Measurements from ENCODE around the gene ECM2. TPM values are rescaled to one million over a fixed set of nuclear protein-coding genes. Genes with fewer than 3 reads are reported as not detected.

The ECM2 gene
- polyA plus RNA-seq, 3 donors from 2014 or later = 0.16 TPM; not detected in 2

DNA sequence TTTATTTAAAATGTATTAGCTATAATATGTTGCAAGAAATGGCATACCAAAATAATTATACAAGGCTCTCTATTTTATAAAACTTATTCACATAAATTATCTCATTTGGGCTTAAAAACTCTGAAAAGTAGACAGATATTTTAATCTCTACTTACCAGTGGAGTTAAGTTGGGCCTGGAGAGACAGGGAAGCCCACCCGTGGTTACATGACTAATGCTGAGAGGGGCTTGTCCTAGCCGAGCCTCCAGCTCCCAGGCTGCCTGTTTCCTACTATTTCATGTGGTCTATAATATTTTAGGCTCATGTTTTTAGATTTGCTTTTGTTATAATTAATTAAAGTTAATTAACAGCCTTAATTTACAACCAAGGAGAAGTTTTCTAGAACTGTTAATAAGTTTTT is 32.6 kb downstream of the ECM2 start:
- Mint-ChIP-seq H3K4me1 (no peaks in the 10 kb centered on the region), H3K4me3 (no peak overlapping the region), H3K36me3 (peaks cover 0 to 3% (median 0%) of the 10 kb centered on the region in 3 donors), H3K27ac (no peak overlapping the region), H3K27me3 (ENCODE audit: low read depth in 3 of 3) (no peaks in the 10 kb centered on the region), H3K9me3 (no peaks in the 10 kb centered on the region)
- DNase-seq = no peak

DNA sequence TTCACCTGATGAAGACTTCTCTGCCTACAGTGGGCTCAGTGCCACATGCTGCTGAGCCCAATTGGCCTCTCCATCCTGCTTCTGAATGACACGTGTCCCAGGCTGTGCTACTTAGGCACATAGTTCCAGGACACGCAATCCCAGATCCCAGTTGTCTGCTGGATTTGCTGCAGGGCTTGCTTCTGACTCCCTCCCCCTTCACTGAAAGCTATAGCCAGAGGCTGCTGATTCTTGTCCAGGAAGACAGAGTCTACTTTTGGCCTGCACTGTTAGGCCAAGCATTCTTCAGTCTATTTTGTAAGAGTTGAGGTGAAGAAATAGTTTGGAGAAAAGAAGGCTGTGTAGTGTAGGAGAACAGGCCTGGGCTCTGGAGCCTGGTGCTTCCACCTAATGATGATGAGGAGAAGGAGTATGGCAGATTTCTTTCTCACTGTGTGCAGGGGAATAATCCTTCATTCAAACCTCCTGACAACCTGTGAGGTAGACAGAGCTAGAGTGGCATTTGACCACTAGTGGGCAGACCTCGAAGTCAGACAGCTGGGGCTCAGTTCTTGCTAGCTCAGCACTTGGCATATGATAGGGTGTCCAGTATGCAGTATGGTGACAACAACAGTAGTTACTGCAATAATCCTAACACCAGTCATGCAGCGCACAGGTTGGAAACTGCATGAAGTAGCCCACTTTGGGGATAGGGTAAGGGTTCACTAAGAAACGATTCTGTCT is 34.0 kb downstream of the ECM2 start:
- Mint-ChIP-seq H3K36me3 (peaks cover 0 to 4% (median 3%) of the 10 kb centered on the region in 3 donors), H3K4me1 (no peaks in the 10 kb centered on the region), H3K9me3 (no peaks in the 10 kb centered on the region), H3K4me3 (no peak overlapping the region), H3K27ac (no peak overlapping the region), H3K27me3 (ENCODE audit: low read depth in 3 of 3) (no peaks in the 10 kb centered on the region)
- no peak for DNase-seq

DNA sequence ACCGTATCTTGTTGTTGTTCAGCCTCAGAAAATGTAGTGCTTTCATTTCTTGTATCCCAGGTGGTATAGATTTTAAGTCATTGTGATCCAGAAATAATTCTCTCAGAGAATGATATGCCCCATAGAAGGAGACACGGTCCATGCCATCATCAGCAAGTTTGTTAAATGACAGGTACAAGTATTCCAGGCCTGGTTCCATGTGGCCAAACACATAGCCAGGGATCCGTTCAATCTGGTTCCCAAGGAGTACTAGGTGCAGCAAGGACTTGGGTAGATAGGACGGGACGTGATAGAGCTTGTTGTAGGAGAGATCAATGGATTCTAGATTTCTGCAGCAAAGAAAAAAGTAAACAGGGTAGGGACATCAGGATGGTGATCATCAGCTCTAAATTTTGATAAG is 35.1 kb downstream of the ECM2 start:
- Mint-ChIP-seq H3K27ac (no peak overlapping the region), H3K4me1 (no peaks in the 10 kb centered on the region), H3K27me3 (ENCODE audit: low read depth in 3 of 3) (no peaks in the 10 kb centered on the region), H3K36me3 (peaks cover 0 to 4% (median 0%) of the 10 kb centered on the region in 3 donors), H3K4me3 (no peak overlapping the region), H3K9me3 (no peaks in the 10 kb centered on the region)
- DNase-seq = no peak

DNA sequence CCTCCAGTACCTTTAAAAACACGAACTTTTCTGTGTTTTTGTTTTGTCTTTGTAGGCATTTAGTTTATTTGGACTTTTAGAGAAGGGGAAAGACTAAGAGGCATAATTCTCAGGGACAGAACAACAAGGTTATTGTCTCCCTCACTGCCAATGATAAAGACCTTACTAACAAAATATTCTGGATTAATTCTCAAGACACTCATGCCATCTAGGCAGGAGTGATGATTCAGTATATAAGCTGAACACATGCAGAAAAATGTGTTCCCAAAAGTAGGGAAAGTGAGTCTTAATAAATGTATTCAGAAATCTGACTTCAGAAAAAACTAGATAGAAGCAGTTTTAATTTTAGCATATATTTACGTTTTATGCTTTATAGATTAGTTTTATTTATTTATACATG is 36.1 kb downstream of the ECM2 start:
- DNase-seq = no peak
- Mint-ChIP-seq H3K36me3 (peaks cover 0 to 4% (median 0%) of the 10 kb centered on the region in 3 donors), H3K27me3 (ENCODE audit: low read depth in 3 of 3) (no peaks in the 10 kb centered on the region), H3K4me3 (no peak overlapping the region), H3K9me3 (no peaks in the 10 kb centered on the region), H3K27ac (no peak overlapping the region), H3K4me1 (no peaks in the 10 kb centered on the region)

DNA sequence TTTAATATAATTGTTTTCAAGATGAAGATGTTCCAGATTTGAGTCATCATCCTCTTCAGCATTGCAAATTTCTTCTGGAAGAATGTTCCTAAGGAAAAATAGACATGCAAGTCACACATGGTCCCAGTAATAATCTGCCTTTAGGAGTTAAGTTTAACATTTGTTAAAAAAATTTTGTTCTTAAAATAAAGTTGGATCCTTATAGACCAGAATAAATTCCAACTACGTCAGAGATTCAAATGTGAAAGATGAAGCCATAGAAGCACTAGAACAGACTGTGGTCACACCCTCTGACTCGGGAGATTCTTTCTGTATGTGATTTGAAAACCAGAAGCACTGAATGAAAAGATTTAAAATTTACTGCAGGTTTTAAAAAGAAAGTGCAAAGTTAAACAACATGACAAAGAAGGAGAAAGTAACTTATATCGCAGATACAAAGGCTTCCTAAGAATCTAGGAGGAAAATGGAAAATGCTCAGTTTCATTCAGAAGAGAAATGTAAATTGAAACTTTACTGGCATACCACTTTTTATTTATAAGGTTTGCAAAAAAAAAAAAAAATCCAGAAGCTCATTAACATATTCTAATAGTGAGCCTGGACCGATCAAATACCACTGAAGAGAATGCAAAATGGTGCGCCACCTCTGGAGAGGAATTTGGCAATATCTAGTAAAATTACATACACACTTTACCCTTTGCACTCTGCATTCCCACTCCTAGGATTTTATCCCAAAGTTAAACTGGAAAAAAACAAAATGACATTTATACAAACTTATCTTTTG is 39.2 kb downstream of the ECM2 start:
- Mint-ChIP-seq H3K4me1 (no peaks in the 10 kb centered on the region), H3K36me3 (peaks cover 0 to 4% (median 0%) of the 10 kb centered on the region in 3 donors), H3K9me3 (no peaks in the 10 kb centered on the region), H3K27ac (no peak overlapping the region), H3K4me3 (no peak overlapping the region), H3K27me3 (ENCODE audit: low read depth in 3 of 3) (no peaks in the 10 kb centered on the region)
- no peak for DNase-seq

DNA sequence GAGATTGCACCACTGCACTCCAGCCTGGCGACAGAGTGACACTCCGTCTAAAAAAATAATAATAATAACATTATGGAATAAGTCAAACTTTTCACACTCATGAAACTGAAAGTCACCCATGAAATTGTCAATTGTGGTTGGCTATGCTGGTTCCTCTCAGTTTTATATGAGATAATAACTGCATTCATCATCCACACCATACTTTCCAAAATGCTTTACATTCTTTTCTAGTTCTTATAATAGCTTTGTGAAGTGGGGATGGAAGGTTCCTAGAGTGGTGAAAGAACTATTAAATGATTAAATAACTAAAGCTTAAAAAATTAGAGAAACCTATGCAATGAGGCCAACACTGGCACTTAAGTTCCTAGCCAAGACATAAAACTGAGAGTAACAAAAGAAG is 40.9 kb downstream of the ECM2 start:
- Mint-ChIP-seq H3K4me3 (no peak overlapping the region), H3K27ac (no peak overlapping the region), H3K27me3 (ENCODE audit: low read depth in 3 of 3) (no peaks in the 10 kb centered on the region), H3K9me3 (no peaks in the 10 kb centered on the region), H3K36me3 (peaks cover 0 to 4% (median 0%) of the 10 kb centered on the region in 3 donors), H3K4me1 (no peaks in the 10 kb centered on the region)
- DNase-seq = no peak

DNA sequence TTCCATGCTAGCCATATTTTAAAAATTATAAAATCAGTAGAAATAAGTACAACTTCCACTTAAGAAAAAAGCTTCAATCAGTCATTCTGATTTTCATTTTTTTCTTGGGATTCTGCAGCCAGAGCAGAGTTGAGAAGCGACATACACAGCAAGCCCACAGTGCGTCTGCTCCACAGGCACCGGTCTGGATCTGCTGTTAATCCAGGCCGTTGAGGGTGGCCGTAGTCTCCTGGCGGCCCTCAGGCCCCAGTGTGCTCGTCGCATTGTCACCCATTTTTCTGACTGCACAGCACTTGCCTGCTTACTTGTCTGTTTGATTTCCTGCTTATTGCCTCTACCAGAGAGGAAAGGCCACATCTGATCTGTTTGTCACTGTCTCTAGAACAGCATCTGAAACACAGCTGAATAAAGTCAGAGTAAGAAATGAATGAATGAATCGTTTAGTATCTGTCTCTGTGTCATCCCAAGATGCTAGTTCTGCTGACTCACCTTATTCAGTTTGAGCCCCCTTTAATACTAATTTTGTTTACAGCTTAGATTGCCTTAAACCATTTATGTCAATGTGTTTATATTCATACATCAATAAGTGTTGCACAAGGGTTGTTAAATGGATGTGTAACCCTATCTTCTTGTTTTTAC is 41.9 kb downstream of the ECM2 start:
- no peaks in the 10 kb centered on the region for H3K27me3 Mint-ChIP-seq (ENCODE audit: low read depth in 3 of 3)
- no peaks in the 10 kb centered on the region for H3K4me1 Mint-ChIP-seq
- peaks cover 0 to 4% (median 0%) of the 10 kb centered on the region in 3 donors for H3K36me3 Mint-ChIP-seq
- no peak overlapping the region for H3K4me3 Mint-ChIP-seq
- no peak overlapping the region for H3K27ac Mint-ChIP-seq
- H3K9me3 Mint-ChIP-seq = no peaks in the 10 kb centered on the region
- DNase-seq = no peak

DNA sequence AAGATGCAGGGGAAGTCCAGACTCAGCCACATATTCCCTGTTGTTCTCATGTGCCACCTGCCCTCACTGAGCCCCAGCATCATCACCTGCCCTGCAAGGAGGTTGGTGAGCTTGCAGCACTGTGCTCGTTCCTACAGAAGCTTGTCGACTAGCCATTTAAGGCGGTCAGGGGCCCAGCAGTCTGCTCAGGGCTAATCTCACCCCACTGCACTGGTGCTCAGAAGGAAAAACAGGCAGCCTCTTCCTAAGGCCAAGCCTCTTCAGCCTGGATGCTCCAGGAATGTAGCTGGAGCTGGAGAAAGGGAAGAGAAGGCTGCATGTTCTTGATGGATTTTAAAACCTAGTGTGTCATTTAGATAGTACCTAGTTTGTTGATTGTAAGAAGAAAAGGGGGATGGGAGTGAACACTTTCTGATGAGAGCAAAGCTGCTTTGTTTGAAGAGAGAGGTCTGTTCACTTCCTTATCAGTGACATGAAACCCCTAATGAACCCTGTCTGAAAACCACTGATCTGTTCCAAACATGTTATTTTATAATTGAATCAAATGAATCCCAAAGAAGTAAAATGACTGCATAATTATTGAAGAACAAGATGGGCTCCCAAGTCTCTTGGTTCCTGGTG is 42.9 kb downstream of the ECM2 start:
- Mint-ChIP-seq H3K9me3 (no peaks in the 10 kb centered on the region), H3K27ac (no peak overlapping the region), H3K4me3 (no peak overlapping the region), H3K27me3 (ENCODE audit: low read depth in 3 of 3) (no peaks in the 10 kb centered on the region), H3K4me1 (no peaks in the 10 kb centered on the region), H3K36me3 (peaks cover 0 to 2% (median 0%) of the 10 kb centered on the region in 3 donors)
- DNase-seq = no peak

DNA sequence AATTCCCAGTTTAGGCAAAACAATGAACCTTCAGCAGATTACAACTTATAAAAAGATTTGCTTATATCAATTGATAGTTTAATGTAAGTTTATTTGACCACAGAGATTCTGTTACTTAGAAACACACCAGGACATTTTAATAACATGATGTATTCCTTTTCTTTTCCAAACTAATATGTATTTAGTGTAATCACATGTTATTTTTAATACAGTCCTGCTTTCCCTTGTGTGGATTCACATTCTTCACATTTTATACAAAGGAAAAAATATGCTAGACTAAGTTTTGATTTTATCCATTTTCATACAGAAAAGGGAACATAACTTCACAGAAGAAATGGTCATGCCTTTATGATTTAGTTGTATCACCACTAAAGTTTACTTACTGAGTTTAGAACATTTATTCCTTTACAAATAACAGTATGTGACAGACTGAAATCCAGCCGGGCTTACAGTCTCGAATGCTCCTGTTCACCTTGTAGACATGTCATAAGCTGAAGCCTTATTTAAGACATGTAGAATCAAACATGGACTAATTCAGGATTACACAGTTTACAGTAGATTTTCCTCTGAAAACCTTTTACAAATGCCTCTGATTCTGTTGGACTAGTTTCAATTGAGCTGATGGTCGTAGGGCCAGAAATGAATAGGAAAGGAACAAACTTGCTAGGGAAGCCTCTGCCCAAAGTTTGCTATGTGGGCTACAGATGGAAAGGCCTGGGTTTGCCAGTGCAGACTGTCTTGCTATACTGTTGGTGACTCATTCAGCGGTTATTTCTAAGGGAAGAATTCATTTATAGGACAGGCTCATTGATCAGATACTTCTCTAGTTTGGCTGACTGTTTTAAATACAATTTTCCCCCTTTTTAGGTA is 46.9 kb downstream of the ECM2 start:
- no peaks in the 10 kb centered on the region for H3K27me3 Mint-ChIP-seq (ENCODE audit: low read depth in 3 of 3)
- no peak overlapping the region for H3K27ac Mint-ChIP-seq
- H3K4me3 Mint-ChIP-seq = no peak overlapping the region
- H3K9me3 Mint-ChIP-seq = no peaks in the 10 kb centered on the region
- no peak for DNase-seq
- H3K4me1 Mint-ChIP-seq = no peaks in the 10 kb centered on the region
- H3K36me3 Mint-ChIP-seq = no peaks in the 10 kb centered on the region

DNA sequence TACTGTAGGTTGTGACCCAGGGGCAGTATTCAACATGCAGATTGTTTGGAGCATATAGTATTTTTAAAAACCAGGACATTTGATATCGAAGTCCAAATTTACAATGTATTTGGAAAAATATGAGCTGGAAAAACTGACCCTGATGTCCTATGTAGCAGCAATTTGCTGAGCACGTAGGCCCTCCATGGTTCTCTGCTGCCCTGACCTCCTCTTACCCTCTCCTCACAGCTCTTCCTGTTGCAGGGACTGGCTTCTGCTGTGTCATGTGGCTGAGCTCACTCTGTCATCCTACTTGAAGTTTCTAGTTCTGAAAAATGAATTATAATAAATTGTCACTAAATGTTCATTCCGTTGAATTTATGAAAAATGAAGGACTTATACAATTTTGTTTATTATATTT is 49.4 kb downstream of the ECM2 start:
- Mint-ChIP-seq H3K27me3 (ENCODE audit: low read depth in 3 of 3) (no peaks in the 10 kb centered on the region), H3K27ac (no peak overlapping the region), H3K4me1 (no peaks in the 10 kb centered on the region), H3K36me3 (no peaks in the 10 kb centered on the region), H3K9me3 (no peaks in the 10 kb centered on the region), H3K4me3 (no peak overlapping the region)
- DNase-seq = no peak

DNA sequence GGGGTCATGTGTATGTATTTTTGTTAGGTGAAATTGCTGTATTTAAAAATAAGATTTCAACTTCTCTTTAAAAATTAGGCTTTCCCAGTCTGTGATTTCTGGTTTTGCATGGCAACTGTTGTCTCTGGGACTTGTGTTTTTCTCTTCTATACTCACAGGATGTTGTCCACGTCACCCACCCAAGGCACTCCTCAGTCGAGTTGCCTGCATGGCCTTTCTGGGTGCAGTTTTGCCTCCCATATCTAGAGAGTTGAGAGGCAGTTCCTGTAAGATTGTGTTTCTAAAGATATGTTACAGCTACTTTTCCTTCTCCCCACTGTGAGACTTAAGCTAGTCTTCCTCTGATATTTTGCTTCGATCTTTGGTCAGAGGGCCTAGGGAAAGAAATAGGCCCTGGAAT is 51.2 kb downstream of the ECM2 start:
- no peaks in the 10 kb centered on the region for H3K4me1 Mint-ChIP-seq
- H3K4me3 Mint-ChIP-seq = no peak overlapping the region
- DNase-seq = no peak
- no peaks in the 10 kb centered on the region for H3K36me3 Mint-ChIP-seq
- no peak overlapping the region for H3K27ac Mint-ChIP-seq
- H3K27me3 Mint-ChIP-seq (ENCODE audit: low read depth in 3 of 3) = peaks cover 0 to 2% (median 0%) of the 10 kb centered on the region in 3 donors
- no peaks in the 10 kb centered on the region for H3K9me3 Mint-ChIP-seq

DNA sequence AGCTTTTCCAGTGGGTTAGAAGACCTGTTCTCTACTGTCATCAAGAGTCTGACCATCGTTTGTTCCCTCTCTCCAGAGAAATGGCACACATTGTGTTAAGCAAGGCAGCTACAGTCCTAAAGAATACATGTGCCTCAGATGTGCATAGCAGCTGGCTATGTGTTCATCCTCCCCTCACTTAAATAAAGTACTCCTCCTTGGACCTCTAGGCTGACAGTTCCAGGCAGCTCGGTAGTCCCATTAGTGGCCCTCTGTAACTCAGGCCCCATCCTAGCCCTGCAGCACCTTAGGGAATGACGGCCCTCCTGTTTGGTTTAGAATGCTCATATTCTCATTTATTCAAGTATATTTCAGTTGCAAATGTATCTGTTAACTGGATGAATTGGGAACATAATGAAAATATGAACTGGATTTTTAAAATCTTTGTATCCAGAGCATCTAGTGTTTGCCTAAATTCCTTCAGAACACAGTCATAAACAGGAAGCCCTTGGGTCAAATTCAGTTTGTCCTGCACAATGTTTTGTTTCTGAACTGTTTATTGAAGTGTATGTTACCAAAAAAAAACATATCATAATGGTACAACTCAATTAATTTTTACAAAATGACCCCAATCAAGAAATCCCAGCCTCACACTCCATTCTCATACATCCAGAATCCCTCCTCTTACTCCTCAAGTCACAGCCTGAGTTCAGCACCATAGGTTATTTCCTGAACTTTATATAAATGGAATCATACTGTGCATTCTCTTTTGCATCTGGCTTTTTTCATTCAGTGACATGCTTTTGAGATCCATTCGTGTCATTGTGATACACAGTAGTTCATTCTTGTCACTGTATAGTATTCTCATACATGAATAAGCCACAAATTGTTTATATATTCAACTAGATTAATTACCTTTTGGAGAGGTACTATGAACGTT is 51.9 kb downstream of the ECM2 start:
- Mint-ChIP-seq H3K4me1 (no peaks in the 10 kb centered on the region), H3K4me3 (no peak overlapping the region), H3K27me3 (ENCODE audit: low read depth in 3 of 3) (peaks cover 0 to 2% (median 0%) of the 10 kb centered on the region in 3 donors), H3K27ac (no peak overlapping the region), H3K36me3 (no peaks in the 10 kb centered on the region), H3K9me3 (no peaks in the 10 kb centered on the region)
- DNase-seq = no peak
